Amygdala (tissue), 56 donors: ENCODE results near the gene PROSER3.

ENCODE experiments used
- DNase-seq, 56 donors: peaks; one replicate each; lab custom pipeline; 2025; lab: John Stamatoyannopoulos, UW

Gene PROSER3

DNA sequence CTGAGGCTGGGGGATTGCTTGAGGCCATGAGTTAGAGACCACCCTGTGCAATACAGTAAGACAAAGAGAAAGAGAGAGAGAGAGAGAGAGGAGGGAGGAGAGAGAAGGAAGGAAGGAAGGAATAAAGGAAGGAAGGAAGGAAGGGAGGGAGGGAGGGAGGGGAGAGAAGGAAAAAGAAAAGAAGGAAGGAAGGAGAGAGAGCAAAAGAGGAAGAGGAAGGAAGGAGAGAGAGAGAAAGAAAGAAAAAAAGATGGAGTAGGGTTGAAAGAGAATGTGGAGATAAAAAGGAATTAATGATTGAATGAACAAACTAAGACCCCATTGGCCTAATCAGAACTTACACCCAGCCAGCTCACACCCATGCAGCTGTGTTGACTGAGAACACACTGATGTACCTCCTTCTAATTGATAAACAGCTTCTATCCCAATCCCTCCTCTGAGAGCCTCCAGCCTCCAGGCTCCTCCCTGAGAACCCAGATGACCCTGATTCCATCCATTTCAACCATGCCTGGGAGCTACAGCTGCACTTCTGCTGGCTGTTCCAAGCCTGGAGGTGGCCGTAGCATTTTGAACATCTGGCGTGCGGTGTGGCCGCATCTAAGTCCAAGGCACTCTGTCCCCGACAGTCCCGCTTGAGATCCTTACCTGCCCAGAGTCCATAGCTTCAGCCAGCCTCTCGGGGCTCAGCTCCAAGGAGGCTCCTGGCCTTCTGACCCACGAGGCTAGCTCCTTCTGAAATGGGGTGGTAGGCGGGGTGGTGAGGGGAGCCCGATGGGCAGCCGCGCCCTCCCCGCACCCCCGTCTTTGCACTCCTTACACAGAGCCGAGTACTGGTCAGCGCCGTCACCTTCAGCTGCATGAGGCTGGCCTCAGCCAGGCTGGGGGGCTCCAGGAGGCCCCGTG lies 53.6 kb downstream of the PROSER3 start:
- no peak for DNase-seq

DNA sequence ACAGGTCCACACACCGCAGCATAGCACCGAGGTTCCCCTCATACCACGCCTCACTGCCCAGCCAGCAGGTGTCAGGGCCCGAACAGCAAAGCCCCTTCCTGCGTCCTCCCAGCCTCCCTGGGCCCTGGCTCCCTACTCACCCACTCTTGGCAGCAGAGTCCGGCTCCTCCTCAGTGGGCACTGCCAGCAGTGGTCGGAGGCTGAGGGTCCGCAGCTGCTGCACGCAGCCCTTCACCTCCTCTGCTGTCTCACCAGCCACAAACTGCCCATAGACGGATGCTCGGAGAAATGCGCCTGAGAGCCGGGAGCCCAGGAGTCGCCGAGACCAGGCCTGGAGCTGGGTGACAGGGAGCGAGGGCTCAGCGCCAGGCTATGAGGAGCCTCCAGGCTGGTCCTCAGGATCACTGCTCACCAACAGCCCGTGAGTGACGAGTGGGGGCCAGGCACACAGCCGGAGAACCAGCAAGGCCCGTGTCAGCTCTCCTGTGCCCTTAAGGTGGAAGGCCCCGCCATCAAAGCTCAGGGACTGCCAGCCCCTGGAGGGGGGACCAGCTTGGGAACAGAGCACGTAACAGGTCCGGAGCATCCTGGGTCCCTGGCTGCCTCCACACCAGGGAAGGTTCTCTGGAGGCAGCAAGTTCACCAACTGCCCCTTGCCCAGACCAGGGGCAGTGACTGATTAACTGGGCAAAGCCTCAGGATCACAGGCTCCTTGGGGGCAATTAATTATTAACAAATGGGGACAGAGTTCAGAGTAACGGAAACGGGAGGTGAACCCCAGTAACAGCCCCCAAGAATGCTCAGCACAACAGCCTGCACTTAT lies 54.5 kb downstream of the PROSER3 start, which contains the start of gene PRODH2:
PRODH2 (minus strand) TSS at position 626 of the 823 bp plus-strand sequence; CDS start at position 586, 40 bp downstream.
- DNase-seq: no peak

DNA sequence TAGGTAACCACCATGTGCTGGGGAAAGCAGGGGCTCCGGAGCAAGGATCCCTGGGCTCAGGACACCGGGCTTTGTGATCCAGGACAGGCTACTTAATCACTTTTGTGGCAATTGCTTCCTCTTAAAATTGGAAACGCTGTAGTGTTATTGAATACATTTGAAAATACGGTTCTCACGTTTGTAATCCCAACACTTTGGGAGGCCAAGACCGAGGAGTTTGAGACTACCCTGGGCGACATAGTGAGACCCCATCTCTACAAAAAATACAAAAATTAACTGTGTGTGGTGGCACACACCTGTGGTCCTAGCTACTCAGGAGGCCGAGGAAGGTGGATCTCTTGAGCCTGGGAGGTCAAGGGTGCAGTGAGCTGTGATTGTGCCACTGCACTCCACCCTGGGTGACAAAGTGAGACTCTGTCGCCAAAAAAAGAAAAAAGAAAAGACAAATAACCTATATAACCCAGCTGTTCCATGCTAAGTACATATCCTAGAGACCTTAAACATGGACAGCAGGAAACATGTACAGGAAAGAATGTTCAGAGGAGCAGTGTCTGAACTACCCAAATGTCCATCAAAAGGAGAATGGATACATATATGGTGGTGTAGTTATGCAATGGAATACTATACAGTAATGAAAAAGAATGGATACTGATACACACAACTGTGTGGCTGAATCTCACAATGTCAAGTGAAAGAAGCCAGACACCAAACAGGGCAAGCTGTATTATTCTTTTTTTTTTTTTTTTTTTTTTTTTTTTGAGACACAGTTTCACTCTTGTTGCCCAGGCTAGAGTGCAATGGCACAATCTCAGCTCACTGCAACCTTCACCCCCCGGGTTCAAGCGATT lies 55.3 kb downstream of the PROSER3 start:
- DNase-seq: no peak

DNA sequence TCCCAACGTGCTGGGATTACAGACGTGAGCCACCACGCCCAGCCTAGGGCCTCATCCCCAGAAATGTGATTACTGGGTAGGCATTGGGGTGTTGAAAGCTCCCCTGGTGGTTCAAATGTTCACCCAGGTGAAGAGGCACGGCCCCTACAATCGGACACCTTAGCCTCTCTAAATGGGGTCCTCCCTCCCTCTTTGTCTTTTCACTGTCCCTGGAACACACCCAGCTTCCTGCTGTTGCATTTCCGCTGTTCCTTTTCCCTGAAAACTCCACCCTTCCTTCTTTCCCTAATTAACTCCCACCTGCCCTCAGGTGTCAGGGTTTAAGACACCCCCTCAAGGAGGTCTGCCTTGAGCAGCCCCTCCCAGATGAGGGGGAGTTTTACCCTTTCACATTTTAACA lies 58.3 kb downstream of the PROSER3 start:
- DNase-seq: no peak

DNA sequence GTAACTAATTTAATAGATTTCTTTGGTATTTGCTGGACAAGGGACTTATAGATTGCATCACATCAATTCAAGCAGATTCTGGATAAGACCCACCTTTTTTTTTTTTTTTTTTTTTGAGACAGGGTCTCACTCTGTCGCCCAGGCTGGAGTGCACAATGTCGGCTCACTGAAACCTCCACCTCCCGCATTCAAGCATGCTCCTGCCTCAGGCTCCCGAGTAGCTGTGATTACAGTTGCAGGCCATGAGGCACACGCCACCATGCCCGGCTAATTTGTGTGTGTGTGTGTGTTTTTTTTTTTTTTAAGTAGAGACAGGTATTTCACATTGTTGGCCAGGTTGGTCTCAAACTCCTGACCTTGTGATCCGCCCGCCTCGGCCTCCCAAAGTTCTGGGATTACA lies 58.9 kb downstream of the PROSER3 start:
- no peak for DNase-seq

DNA sequence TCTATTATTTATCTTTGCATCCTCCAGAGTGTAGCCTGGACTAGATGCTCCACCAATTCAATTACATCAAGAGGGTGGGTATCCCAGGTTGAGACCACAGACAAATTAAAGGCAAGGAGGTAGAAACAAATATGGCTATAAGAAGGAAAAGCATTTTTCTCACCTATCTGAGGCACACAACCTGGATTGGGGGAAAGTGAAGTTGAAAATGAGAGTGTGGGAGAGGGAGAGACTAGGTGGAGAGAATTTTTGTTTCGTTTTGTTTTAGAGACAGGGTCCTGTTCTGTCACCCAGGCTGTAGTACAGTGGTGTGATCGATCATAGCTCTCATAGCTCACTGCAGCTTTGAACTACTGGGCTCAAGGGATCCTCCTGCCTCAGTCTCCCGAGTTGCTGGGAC lies 60.5 kb downstream of the PROSER3 start:
- no peak for DNase-seq
